GM21717 (cell line): ENCODE measurements around the gene FBXL3.
"Not testable (repeated sequence)": the region's sequence is repeated elsewhere in the genome, so short reads cannot be mapped to it uniquely, and the experiment has no call there.

ENCODE experiments used
- ATAC-seq: cut with Tn5 transposase; IDR thresholded peaks from one replicate; pipeline ENCODE4 v1.9.1; 2021; ENCODE audit warnings: mild to moderate bottlenecking, moderate library complexity; ENCODE audit not compliant: unreplicated experiment

The FBXL3 gene

GRCh38 chr13:77028202-77028601 lies 1.2 kb upstream of the FBXL3 start:
- no peak for ATAC-seq

GRCh38 chr13:77026255-77026860 lies 601 bp downstream of the FBXL3 start:
- ATAC-seq: peak; percentile 57

GRCh38 chr13:77022341-77022740 lies 4.6 kb downstream of the FBXL3 start:
- no peak for ATAC-seq

DNA sequence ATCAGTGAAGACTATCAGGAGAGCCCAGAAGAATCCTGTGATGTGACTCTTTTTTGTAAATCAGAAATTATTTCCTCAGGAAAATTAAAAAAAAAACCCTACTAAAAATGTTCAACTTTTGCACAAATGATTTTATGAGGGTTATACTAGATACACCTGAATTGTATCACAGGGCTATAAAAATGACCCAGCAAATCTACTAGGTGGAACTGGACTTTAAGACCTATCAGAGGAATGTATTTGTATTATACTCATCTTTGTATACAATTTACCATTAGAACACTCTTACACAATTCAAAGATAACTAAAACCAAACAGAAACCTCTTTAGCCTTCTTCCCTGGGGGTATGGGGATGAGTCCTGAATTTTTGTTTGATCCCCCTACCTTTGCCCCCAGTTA lies 7.2 kb downstream of the FBXL3 start:
- ATAC-seq: no peak

DNA sequence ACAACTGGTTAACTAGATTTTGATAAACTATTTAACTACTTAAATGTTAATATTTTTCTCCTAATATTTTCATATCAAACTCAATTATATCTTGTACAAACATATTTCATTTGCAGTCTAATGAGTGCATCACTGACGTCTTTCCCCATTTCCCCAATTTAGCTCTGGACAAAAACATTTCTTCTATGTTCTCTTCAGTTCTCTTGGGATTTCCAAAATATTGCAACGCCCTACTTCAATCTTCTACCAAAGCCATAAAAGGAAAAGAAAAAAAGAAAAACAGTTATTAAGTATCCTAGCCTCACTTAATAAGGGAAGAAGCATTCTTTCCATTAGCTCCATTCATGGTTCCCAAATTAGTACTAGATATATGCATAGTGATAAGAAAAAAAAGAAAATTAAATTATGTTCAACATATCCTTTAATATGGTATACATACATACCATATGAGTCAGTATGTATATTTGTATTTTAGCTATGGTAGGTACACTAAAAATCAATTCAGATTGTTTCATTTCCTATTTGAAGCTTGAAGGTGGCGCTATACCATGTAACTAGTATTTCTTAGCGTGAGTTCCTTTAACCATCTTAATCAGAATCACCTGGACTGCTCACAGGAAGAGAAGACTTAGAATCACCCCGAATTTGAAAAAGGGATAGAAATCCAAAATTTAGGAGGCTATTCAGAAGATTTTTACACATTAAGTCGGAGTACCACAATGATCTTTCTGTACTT lies 9.9 kb downstream of the FBXL3 start:
- no peak for ATAC-seq

DNA sequence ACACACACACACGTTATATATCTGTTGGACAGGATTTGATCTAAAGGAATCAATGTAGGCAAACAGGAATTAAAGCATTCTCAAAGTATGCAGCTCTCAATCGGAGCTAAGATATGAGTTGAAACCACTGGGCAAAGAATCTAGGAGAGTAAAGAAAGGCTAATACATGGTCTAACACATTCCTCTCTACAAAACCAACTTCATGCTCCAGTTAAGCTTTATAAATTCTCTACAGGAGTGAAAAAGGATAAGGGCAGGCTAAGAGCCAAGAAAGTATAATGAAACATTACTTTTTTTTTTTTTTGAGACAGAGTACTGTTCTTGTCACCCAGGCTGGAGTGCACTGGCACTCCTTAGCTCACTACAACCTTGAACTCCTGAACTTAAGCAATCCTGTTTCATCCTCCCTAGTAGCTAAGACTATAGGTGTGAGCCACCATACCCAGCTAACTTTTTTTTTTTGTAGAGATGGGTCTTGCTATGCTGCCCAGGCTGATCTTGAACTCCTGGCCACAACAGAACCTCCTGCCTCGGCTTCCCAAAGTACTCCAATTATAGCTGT lies 10.6 kb downstream of the FBXL3 start:
- no peak for ATAC-seq

GRCh38 chr13:77014906-77015685 lies 11.9 kb downstream of the FBXL3 start:
- no peak for ATAC-seq

DNA sequence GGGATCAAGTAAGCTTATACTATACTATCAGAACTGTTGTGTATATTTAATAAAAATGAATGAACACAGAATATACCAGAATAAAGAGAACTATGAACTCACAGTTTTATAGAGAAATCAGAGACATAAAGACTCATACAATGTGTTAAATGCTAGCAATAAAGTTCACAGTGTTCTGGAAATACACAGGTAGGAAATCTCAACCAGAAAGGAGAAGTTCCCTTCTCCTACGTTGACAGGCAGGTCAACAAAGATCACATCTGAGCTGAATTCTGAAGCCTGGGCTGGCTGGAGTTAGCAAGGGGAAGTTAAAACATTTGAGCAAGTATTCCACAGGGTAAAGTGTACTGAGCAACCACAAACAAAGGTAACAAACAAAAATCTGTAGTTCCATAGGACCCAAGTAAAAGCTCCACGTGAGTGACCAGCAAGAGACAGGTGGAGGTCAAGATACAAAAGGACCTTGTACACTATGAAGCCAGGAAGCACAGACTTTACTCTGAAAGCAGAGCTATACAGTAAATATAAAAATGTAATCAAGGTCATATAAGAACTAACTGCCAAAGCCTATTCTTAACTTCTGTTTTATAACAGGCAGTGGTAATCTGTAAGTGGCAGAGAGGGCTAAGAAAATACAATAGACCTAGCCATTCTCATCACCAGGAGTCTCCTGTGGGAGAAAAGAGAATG lies 13.0 kb downstream of the FBXL3 start:
- no peak for ATAC-seq

DNA sequence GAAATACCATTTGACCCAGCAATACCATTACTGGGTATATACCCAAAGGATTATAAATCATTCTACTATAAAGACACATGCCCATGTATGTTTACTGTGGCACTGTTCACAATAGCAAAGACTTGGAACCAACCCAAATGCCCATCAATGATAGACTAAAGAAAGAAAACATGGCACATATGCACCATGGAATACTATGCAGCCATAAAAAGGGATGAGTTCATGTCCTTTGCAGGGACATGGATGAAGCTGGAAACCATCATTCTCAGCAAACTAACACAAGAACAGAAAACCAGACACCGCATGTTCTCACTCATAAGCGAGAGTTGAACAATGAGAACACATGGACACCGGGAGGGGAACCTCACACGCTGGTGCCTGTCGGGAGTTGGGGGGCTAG lies 17.2 kb downstream of the FBXL3 start:
- not testable (repeated sequence) for ATAC-seq

- ATAC-seq: no peak
Measured at GRCh38 chr13:77009011-77009410, 17.9 kb downstream of the FBXL3 start.

DNA sequence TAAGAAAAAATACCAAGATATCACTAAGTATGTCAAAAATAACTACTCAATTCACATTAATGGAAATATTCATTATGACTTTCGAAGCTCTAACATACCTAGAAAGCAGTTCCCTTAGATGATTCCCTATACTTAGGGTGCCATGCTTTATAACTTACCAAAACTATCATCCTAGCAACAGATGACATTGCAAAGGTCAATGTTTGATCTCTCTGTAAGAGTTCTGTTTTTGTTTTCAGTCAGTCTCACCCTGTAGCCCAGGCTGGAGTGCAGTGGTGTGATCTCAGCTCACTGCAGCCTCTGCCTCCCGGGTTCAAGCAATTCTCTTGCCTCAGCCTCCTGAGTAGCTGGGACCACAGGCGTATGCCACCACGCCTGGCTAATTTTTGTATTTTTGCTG lies 18.6 kb downstream of the FBXL3 start:
- ATAC-seq: not testable (repeated sequence)

DNA sequence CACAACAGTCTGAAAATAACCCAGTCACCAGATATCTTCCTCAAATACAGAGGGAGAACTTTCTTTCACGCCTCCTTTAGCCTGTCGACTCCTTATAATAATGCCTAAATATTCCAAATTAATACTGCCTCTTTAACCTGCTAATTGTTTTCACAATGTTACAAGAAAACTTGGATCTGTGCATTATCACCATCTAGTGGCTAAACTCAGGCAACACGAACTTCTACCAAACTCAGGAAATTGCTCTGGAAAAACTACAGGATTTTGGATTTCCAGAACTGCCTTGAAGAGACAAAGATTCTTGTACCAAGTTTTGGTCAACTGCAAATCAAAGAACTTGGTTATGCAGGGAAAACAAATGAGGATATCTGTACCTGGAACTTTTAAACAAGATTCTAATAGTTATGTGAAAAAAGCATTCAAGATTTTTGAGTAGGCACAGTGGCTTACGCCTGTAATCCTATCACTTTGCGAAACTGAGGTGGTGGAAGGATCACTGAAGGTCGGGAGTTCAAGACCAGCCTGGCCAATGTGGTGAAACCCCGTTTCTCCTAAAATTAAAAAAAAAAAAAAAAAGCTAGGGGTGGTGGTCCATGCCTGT lies 24.3 kb downstream of the FBXL3 start:
- no peak for ATAC-seq

- ATAC-seq: no peak
Measured at GRCh38 chr13:77001963-77002587, 24.9 kb downstream of the FBXL3 start.

- ATAC-seq: no peak
Measured at GRCh38 chr13:77001540-77001939, 25.4 kb downstream of the FBXL3 start.

- no peak for ATAC-seq
Measured at GRCh38 chr13:77000475-77000874, 26.5 kb downstream of the FBXL3 start.

- no peak for ATAC-seq
Measured at GRCh38 chr13:76994281-76994680, 32.7 kb downstream of the FBXL3 start.

GRCh38 chr13:76993473-76993872 lies 33.5 kb downstream of the FBXL3 start:
- no peak for ATAC-seq

DNA sequence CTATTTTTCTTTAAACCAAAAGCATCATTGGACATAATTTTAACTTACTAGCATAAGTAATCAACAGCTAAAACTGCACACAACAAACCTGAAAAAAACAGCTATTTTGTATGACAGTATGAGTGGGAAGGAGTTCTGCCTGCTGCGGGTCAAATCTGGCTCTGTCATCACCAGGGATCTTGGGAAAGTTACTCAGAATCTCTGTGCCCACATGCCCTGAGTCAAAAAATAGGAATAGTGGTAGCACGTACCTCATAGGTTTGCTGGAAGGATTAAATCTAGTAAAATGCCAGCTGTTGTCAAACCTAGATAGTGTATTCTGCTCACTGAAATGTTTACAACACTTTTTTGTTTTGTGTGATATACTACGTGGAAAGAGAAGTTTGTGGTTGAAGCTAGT lies 33.9 kb downstream of the FBXL3 start:
- ATAC-seq: no peak

DNA sequence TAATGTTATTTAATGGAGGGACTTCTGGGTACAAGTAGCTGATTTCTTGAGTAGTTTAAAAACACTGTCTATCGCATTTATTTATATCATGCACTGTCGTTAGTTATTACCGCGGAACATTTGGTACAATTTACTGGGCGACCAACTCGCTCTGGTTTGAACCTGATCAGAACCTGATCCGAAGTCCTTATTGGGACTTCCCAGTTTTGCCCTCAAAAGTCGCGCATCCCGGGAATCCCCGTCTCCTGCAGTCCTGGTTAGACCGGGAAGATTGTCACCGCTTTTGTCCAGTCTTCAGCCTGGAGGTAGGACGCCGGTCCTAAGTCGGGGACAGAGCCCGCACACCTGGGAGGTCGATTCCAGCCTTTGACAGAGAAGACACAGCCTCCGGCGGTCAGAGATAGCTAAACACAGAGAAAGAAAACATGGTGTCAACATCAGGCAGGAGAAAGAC lies 34.4 kb downstream of the FBXL3 start:
- ATAC-seq: no peak
